ENCODE data around the gene SERF1A.
A peak's percentile ranks its signal among the peaks of the same experiment; 100 is the strongest.
"Not testable (repeated sequence)": the region's sequence is repeated elsewhere in the genome, so short reads cannot be mapped to it uniquely, and the experiment has no call there.

The SERF1A gene

GRCh38 chr5:70900533-70901271, at the start of gene SERF1A:
SERF1A (plus strand) TSS chr5:70900669; CDS start chr5:70900870, 201 bp downstream.
- ATAC-seq: peak; percentile 89

- ATAC-seq: not testable (repeated sequence)
Observed at GRCh38 chr5:70866778-70867177, 33.7 kb upstream of the SERF1A start.

- not testable (repeated sequence) for ATAC-seq
Observed at GRCh38 chr5:70870626-70871025, 29.8 kb upstream of the SERF1A start.

- not testable (repeated sequence) for ATAC-seq
Observed at GRCh38 chr5:70896076-70896475, 4.4 kb upstream of the SERF1A start.

GRCh38 chr5:70901272-70901571, 753 bp downstream of the SERF1A start:
- ATAC-seq: peak; percentile 8 to 26

- ATAC-seq: not testable (repeated sequence)
Observed at GRCh38 chr5:70906624-70907023, 6.2 kb downstream of the SERF1A start.

- ATAC-seq: not testable (repeated sequence)
Observed at GRCh38 chr5:70916829-70917228, 16.4 kb downstream of the SERF1A start.

- peak; percentile 34 to 42 for ATAC-seq
Observed at GRCh38 chr5:70925211-70925562, 24.7 kb downstream of the SERF1A start.

- not testable (repeated sequence) for ATAC-seq
Observed at GRCh38 chr5:70931709-70932368, 31.4 kb downstream of the SERF1A start.

- peak in 1 of 2 donors; percentile 20 for ATAC-seq
Observed at GRCh38 chr5:70932560-70932959, 32.1 kb downstream of the SERF1A start.

GRCh38 chr5:70953068-70953467, 52.6 kb downstream of the SERF1A start:
- not testable (repeated sequence) for ATAC-seq

Data from activated CD4-positive, CD25-positive, alpha-beta regulatory T cell treated with anti-CD3 and anti-CD28 coated beads, Interleukin-2, amount 50 U/mL, for 24 hours (primary cell).